ENCODE data around the gene MTHFSD.

The MTHFSD gene

GRCh38 chr16:86500708-86501510 is 54.1 kb downstream of the MTHFSD start:
- DNase-seq = no peak

DNA sequence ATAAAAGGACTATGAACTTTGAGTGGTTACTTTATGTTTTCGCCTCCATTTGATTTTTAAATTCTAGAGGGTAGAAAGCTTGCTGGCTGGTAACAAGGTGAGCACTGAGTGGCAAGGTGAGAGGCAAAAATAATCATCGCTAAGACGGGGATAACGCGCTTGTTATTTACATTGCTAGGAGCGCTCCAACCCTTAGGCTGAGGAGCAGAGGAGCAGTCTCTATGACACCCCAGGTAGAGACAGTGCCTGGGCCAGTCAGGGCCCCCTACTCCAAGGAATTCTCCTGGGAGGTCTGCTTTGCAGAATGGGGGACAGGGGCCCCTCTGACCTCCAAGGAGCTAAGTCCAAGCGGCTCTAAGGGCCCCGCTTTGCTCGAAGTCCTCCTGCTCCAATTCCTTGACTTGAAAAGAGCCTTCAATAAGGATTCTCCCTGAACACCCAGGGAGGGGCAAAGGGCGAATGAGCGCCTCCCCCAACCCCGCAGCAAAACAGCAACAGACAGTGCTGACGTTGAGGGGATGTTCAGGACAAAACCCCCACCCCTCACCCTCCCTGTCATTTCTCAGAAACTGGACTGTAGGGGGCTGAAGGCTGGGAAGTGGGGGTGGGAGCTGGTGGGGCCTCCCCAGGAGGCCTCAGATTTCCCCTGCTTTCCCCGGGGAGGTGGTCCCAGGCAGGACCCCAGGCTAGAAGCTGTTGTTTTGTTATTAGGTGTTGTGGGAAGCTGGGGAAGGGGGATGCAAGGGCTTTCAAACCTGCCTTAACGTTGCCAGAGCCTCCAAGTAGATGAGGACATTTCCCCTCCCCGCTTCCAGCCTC is 54.9 kb downstream of the MTHFSD start:
- DNase-seq = no peak

GRCh38 chr16:86499440-86499786 is 55.6 kb downstream of the MTHFSD start:
- DNase-seq = no peak

DNA sequence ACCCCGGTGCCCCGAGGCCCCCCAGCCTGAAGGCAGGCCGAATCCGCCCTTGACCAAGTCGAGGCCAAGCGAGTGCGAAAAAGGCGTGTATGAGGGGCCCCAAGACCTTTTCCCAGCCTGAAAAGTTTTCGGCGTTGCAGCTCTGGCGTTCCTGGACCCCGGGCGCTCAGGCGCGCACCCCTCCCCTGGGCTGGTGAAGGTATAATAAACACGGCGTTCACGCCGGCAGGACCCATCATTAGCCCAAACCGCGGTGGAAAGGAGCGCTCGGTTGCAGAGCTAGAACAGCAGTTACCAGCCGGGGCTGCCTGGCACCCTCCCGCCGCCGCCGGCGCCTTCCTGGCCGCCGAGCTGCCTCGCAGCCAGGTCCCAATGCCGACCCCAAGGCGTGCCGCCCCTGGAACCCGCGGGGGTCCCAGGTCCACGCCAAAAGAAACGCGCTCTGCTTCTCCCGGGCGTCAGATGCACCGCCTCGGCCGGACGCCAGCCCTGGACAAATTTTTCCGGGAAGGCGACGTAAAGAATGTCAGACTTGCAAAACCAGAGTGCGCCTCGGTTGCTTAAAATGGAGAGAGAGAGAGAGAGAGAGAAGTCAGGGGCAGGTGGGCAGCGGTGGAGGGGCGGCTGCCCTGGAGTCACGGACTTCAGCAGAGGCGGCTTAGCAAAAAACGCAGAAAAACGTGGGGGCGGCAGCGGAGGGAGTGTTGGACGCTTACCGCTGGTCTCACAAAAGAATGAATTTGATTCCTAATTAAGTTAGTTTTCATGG is 56.2 kb downstream of the MTHFSD start:
- no peak for DNase-seq

DNA sequence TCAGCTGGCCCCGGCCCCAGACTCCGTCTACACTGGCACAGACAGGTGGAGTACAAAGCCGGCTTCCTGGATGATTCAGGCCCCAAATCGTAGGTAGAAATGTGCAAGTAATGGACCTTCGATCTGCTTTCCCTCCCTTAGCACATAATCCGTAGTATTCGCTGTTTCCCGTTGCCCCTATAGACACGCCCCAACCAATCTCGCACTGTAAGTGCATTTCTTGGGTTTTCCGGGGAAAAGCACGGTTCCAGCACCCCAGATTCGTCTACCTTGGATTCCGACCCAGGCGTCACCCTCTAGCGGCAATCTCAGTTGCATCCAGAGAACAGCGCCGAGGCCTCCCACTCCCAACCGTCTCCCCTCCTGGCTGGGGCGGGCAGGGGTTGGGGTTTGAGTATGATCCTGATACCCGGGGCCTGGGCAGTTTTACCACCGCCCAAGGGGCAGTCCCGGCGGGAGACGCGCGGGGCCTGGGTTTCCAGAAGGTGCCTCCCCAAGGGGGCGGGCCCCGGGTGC is 56.8 kb downstream of the MTHFSD start:
- no peak for DNase-seq

GRCh38 chr16:86497551-86498021 is 57.4 kb downstream of the MTHFSD start:
- no peak for DNase-seq

- DNase-seq = no peak
Measured at GRCh38 chr16:86496929-86497461, 58.0 kb downstream of the MTHFSD start.

DNA sequence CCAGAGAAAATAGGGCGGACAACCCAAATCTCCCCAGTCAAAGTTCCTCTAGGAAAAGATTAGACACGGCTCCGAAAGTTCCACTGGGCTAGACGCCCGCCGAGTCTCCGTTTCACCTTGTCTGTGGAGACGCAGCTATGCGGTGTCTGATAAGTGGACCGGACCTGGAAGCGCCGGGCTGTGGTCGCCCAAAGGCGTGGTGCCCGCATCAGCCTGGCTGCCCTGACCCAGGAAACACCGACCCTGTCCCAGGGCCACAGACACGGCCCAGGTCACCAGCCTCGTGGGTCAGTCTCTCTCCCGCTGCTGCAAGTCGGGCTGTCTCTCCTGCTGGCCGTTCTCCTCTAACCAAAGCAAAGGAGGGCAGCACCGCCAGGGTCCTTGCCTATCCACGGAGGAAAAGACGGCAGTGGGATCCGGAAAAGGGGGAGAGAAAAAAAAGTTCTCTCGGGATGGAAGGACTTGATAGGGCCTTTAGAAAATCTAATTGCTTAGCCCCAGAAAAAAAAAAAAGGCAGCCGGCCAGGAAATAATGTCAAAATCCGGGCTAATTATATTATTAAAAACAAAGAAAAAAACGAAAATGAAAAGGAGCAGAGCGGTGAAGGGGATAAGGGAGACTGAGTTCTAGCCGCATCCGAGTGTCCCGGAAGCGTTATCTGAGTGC is 58.6 kb downstream of the MTHFSD start:
- DNase-seq = no peak

DNA sequence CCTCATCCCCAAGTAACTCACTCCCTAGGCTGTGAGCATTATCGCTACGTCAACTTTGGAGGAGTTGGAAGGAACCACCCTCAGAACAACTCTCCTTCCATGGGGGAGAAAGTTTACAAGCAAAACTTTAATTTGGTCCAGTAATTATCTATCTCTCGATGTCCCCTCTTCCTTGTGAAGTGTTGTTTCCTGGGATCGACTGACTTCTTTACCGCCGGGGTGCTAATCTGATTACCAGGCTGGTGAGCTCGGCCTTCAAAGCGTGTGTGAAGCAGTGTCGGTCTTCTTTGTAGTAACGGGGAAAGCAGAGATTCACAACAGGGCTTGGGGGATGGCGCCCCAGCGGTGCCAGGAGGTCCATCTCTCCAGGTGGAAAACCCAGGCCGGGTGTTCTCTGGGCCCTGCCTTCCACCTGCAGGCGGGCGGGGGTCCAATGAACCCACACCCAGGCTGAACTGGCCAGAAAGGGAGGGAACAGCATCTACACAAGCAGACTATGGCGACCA is 59.2 kb downstream of the MTHFSD start:
- no peak for DNase-seq

GRCh38 chr16:86495357-86495701 is 59.7 kb downstream of the MTHFSD start:
- no peak for DNase-seq

DNA sequence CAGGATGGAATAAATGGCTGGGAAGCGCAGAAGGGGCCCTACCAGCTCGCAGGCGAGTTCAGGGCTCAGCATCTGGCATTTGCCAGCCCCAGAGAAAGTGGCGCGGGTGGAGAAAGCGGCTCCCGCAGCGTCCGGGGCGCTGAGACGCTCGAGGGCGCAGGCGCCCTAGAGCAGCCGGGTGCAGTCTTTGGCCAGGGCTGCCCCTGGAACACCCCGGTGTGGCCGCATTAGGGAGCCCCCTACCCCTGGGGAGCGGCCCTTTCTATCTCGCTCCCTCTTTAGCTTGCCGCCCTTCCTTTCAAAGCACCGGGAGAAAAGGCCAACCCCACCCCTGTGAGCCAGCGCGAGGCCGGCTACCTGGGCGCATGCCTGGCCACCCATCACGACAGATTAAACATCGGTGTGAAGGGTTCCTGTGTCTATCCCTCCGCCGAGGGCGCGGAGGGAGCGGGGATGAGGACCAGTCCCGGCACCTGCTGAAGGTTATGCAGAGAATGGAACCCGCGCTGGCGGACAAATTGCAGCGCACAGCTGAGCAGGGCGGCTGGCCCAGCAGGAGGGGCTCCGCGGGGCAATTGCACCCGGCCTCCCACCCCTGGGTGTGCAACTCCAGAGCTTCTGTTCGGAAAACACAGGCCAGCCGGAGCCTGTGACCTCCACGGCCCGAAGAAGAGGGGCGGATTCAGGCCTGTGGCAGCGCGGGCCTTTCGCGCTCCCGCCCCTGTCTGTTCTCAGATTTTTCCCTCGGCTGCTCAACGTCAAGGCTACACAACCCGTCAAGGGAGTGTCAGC is 60.3 kb downstream of the MTHFSD start:
- no peak for DNase-seq

- DNase-seq = no peak
Measured at GRCh38 chr16:86494039-86494564, 60.9 kb downstream of the MTHFSD start.

- DNase-seq = no peak
Measured at GRCh38 chr16:86492961-86493629, 61.9 kb downstream of the MTHFSD start.

- no peak for DNase-seq
Measured at GRCh38 chr16:86492267-86492960, 62.6 kb downstream of the MTHFSD start.

GRCh38 chr16:86491640-86492023 is 63.4 kb downstream of the MTHFSD start:
- no peak for DNase-seq

- DNase-seq = no peak
Measured at GRCh38 chr16:86490859-86491639, 64.0 kb downstream of the MTHFSD start.

DNA sequence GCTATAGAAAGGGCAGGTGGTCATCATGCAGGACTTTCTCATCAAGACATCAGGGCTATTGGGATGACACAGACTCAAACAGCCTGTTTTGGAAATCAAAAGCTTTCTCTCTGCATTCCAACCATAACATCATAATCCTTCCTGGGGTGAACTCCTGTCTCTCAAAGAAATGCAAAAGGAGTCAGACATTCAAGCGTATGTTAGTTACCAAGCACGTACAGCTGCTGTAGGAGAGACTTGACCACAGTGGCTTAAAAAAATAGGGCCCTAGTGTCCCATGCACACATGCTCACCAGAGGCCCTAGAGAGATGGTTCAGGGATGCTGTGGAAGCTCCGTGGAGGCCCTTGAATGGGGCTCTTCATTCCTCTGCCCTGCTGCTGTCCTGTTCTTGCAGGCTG is 69.3 kb downstream of the MTHFSD start:
- DNase-seq = no peak

DNA sequence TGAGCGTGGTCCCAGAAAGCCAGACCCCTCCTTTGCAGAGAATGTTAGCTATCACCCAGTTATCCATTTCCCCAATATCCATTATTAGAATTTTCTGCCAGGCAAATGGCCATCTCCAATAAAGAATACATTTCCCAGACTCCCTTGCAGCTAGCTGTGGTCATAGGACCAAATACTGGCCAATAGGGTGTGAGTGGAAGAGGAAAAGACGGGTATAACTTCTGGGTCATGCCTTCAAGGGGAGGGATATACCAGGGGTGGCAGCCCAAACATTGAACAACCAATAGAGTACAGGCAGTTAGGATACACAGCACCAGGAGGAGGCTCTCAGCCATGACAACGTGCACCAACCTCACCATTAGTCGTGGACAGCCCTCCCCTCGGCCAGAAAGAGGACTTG is 70.8 kb downstream of the MTHFSD start:
- DNase-seq = no peak

DNA sequence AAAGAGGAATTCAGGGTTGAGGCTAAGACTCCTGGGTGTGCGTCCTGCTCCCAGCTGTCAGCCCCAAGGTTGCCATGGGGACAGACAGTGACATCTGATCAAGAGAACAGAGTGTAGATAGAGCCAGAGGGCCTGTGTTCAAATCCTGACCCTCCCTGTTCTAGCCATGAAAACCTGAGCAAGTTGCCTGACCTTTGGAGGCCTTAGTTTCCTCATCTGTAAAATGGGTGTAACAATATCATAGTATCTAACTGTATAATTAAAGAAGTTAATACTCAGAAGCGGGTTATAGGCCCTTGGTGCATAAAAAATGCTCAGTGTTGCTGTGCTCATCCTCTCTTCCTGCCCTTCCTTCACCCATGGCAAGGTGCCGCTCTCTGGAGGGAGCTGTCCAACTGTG is 73.4 kb downstream of the MTHFSD start:
- DNase-seq = no peak

Data from fibroblast of skin of back (primary cell).